ENCODE data around the gene KCTD1. TPM values are rescaled to one million over a fixed set of nuclear protein-coding genes. Genes with fewer than 3 reads are reported as not detected.
"Not testable (repeated sequence)": the region's sequence is repeated elsewhere in the genome, so short reads cannot be mapped to it uniquely, and the experiment has no call there.

Gene KCTD1
- total RNA-seq, 3 donors from 2014 or later (not counting 1 experiment from before 2014, with no cell fraction given) = 3.8 to 5.8 (median 5.7) TPM

DNA sequence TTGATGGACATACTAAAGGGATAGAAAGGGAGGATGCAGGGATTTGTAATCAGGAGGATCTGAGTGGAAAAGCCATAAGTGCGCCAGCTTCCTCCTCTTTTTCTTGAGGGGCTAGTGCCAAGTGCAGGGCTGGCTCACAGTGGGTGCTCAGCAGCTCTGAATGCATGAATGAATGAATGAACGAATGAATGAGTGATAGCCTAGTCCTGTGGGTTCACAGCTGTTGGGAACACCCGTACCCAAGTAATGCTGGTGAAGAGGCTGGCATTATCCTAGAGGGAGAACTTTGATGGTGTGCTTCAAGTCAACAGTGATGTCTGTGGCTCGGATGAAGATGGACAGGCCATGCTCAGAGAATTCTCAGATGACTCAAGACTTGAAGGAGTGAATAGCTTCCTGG lies 108.8 kb downstream of the KCTD1 start:
- Histone ChIP-seq H3K4me3 (ENCODE audit: low read length) (no peak overlapping the region), H3K27ac (ENCODE audit: low read length) (no peak overlapping the region), H3K9me3 (ENCODE audit: control insufficient read depth, insufficient read depth, low read length) (no peaks in the 10 kb centered on the region), H3K4me1 (ENCODE audit: control insufficient read depth, insufficient read depth, low read length) (no peaks in the 10 kb centered on the region), H3K27me3 (ENCODE audit: control insufficient read depth, insufficient read depth, low read length) (peaks cover 2% of the 10 kb centered on the region), H3K36me3 (ENCODE audit: control insufficient read depth, insufficient read depth, low read length) (no peaks in the 10 kb centered on the region)
- no peak for ATAC-seq
- H3K4me3 Mint-ChIP-seq = no peak overlapping the region
- H3K4me1 Mint-ChIP-seq = no peaks in the 10 kb centered on the region
- TF ChIP-seq, protein P1, sequence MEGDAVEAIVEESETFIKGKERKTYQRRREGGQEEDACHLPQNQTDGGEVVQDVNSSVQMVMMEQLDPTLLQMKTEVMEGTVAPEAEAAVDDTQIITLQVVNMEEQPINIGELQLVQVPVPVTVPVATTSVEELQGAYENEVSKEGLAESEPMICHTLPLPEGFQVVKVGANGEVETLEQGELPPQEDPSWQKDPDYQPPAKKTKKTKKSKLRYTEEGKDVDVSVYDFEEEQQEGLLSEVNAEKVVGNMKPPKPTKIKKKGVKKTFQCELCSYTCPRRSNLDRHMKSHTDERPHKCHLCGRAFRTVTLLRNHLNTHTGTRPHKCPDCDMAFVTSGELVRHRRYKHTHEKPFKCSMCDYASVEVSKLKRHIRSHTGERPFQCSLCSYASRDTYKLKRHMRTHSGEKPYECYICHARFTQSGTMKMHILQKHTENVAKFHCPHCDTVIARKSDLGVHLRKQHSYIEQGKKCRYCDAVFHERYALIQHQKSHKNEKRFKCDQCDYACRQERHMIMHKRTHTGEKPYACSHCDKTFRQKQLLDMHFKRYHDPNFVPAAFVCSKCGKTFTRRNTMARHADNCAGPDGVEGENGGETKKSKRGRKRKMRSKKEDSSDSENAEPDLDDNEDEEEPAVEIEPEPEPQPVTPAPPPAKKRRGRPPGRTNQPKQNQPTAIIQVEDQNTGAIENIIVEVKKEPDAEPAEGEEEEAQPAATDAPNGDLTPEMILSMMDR (IDR thresholded peaks at IDR 0.05) = no peak
- no peak overlapping the region for H3K27ac Mint-ChIP-seq
- WGBS (ENCODE audit: insufficient coverage) = 91% methylated on average over 4 of the region's 4 CpGs
- no peaks in the 10 kb centered on the region for H3K36me3 Mint-ChIP-seq
- peaks cover 2% of the 10 kb centered on the region in 2 donors for H3K9me3 Mint-ChIP-seq
- intact Hi-C loops (cut with micrococcal nuclease) = no loop called here
- peaks cover 22 to 34% of the 10 kb centered on the region in 2 donors for H3K27me3 Mint-ChIP-seq (ENCODE audit: low read depth in 2 of 2)
- DNase-seq = no peak

DNA sequence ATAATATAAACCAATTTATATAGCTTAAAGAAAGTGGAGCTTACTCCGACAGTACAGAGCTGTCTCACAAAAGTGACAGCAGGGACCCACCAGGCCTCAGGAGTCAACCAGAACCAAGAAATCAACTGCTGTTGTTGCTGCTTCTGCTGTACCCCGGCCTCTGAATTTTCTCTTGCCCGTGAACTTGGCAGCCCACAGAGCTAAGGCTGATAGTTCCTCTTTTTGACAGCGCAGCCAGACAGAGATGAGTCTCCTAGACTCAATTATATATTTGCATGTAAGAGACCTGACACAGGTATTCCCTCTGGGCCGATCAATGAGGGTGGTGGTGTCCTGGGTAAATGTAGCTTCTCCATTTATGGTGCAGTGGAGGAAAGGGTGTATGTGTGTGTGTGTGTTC lies 109.4 kb downstream of the KCTD1 start:
- H3K27ac Mint-ChIP-seq = no peak overlapping the region
- Histone ChIP-seq H3K36me3 (ENCODE audit: control insufficient read depth, insufficient read depth, low read length) (no peaks in the 10 kb centered on the region), H3K27ac (ENCODE audit: low read length) (no peak overlapping the region), H3K4me1 (ENCODE audit: control insufficient read depth, insufficient read depth, low read length) (no peaks in the 10 kb centered on the region), H3K9me3 (ENCODE audit: control insufficient read depth, insufficient read depth, low read length) (no peaks in the 10 kb centered on the region), H3K4me3 (ENCODE audit: low read length) (no peak overlapping the region), H3K27me3 (ENCODE audit: control insufficient read depth, insufficient read depth, low read length) (peaks cover 2% of the 10 kb centered on the region)
- no peaks in the 10 kb centered on the region for H3K36me3 Mint-ChIP-seq
- 45% methylated on average over 5 of the region's 5 CpGs for WGBS (ENCODE audit: insufficient coverage)
- DNase-seq (no peak), ATAC-seq (no peak)
- TF ChIP-seq, protein P1 (IDR thresholded peaks at IDR 0.05) = no peak
- H3K9me3 Mint-ChIP-seq = peaks cover 1 to 2% of the 10 kb centered on the region in 2 donors
- no peak overlapping the region for H3K4me3 Mint-ChIP-seq
- peaks cover 22 to 31% of the 10 kb centered on the region in 2 donors for H3K27me3 Mint-ChIP-seq (ENCODE audit: low read depth in 2 of 2)
- intact Hi-C loops (cut with micrococcal nuclease) = no loop called here
- no peaks in the 10 kb centered on the region for H3K4me1 Mint-ChIP-seq

DNA sequence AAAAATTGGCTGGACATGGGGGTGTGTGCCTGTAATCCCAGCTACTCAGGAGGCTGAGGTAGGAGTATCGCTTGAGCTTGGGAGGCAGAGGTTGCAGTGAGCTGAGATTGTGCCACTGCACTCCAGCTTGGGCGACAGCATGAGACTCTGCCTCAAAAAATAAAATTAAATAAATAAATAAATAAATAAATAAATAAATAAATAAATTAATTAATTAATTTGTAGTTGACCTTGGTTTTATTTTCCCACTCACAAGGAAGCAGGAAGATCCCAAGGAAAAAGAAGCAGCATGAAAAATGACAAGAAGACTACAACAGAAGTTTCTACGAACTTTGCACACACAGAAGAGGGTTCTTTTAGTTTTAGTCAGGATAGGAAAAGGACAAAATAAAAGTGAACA lies 110.7 kb downstream of the KCTD1 start:
- ATAC-seq; H3K27ac Mint-ChIP-seq; H3K36me3 ChIP-seq (ENCODE audit: control insufficient read depth, insufficient read depth, low read length); H3K9me3 ChIP-seq (ENCODE audit: control insufficient read depth, insufficient read depth, low read length); H3K36me3 Mint-ChIP-seq; H3K27me3 ChIP-seq (ENCODE audit: control insufficient read depth, insufficient read depth, low read length); H3K4me1 ChIP-seq (ENCODE audit: control insufficient read depth, insufficient read depth, low read length); DNase-seq; H3K4me1 Mint-ChIP-seq; H3K27ac ChIP-seq (ENCODE audit: low read length); H3K4me3 Mint-ChIP-seq; intact Hi-C loops (cut with micrococcal nuclease); H3K4me3 ChIP-seq (ENCODE audit: low read length); H3K9me3 Mint-ChIP-seq: not testable (repeated sequence)
- 95% methylated on average over 2 of the region's 3 CpGs for WGBS (ENCODE audit: insufficient coverage)
- peaks cover 22 to 25% of the 10 kb centered on the region in 2 donors for H3K27me3 Mint-ChIP-seq (ENCODE audit: low read depth in 2 of 2)

DNA sequence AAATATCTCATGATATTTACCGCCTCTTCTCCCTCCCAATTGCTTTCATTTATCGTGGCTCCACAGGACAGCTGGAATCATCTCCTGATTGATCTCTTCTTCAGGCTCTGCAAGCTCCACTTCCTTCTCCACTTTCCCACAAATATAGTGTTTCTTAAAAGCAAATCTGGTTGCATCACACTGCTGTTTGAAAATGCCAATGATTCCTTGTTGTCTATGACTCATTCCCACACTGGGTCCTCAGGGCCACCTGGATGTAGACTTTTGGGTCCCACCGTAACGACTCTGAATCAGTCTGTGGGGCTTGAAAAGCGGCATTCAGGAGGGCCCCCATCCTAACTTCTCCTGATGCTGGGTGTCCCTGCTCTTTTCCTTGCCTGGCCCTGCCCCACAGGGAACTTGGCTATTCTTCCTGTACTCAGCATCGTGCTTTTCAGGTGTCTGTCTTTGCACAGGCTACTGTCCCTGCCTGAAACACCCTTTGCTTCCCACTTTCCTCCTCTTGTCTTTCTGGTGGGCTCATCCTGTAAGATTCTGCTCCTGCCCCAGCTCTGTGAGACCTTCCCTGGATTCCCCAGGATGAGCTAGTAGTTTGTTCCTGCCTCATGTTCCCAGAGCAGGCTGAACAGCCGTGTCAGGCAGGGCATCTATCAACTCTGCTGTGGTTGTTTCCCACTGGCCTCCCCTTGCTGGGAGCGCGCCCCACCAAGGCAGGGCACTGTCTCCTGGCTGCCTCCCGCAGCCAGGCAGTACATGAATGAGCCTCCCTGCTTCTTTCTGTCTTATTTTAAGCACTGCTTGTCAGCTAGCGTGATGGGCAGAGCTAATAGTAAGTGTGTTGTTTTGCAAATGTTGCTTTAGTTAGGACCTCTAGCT lies 111.9 kb downstream of the KCTD1 start:
- Histone ChIP-seq H3K9me3 (ENCODE audit: control insufficient read depth, insufficient read depth, low read length) (no peaks in the 10 kb centered on the region), H3K4me3 (ENCODE audit: low read length) (no peak overlapping the region), H3K27me3 (ENCODE audit: control insufficient read depth, insufficient read depth, low read length) (peaks cover 2% of the 10 kb centered on the region), H3K4me1 (ENCODE audit: control insufficient read depth, insufficient read depth, low read length) (no peaks in the 10 kb centered on the region), H3K36me3 (ENCODE audit: control insufficient read depth, insufficient read depth, low read length) (no peaks in the 10 kb centered on the region), H3K27ac (ENCODE audit: low read length) (no peak overlapping the region)
- ATAC-seq (no peak), DNase-seq (no peak)
- H3K27me3 Mint-ChIP-seq (ENCODE audit: low read depth in 2 of 2) = peaks cover 22 to 25% of the 10 kb centered on the region in 2 donors
- no peaks in the 10 kb centered on the region for H3K4me1 Mint-ChIP-seq
- H3K36me3 Mint-ChIP-seq = no peaks in the 10 kb centered on the region
- TF ChIP-seq, protein P1 (IDR thresholded peaks at IDR 0.05) = no peak
- WGBS (ENCODE audit: insufficient coverage) = 90% methylated on average over 11 of the region's 11 CpGs
- no peak overlapping the region for H3K4me3 Mint-ChIP-seq
- intact Hi-C loops (cut with micrococcal nuclease) = no loop called here
- no peak overlapping the region for H3K27ac Mint-ChIP-seq
- H3K9me3 Mint-ChIP-seq = peaks cover 0 to 2% of the 10 kb centered on the region in 2 donors
